GM06990 (cell line): ENCODE data around the gene CD101.

Experiments used
- DNase-seq: peaks from one replicate; pipeline ENCODE4 v3.0.0-alpha.2; 2011; ENCODE audit not compliant: insufficient read length; ENCODE audit errors: extremely low read depth
- H3K27me3 ChIP-seq: replicated peaks from 2 replicates; pipeline ENCODE4 v1.6.0; 2011; ENCODE audit warnings: low read length; ENCODE audit not compliant: control insufficient read depth, insufficient read depth
- H3K36me3 ChIP-seq: 2 replicates; pipeline ENCODE4 v1.5.1; 2011; ENCODE audit warnings: low read length; ENCODE audit not compliant: control insufficient read depth, insufficient read depth
- H3K4me3 ChIP-seq: replicated peaks from 2 replicates; pipeline ENCODE4 v1.5.1; 2011; ENCODE audit warnings: low read depth, mild to moderate bottlenecking, control low read depth, low read length
- TF ChIP-seq, protein P1 (sequence below): IDR thresholded peaks from 2 replicates; pipeline ENCODE4 v1.5.1; 2011; ENCODE audit warnings: low read length, control low read depth, mild to moderate bottlenecking, inconsistent platforms; ENCODE audit not compliant: insufficient read depth, poor library complexity, severe bottlenecking

CD101 gene

DNA sequence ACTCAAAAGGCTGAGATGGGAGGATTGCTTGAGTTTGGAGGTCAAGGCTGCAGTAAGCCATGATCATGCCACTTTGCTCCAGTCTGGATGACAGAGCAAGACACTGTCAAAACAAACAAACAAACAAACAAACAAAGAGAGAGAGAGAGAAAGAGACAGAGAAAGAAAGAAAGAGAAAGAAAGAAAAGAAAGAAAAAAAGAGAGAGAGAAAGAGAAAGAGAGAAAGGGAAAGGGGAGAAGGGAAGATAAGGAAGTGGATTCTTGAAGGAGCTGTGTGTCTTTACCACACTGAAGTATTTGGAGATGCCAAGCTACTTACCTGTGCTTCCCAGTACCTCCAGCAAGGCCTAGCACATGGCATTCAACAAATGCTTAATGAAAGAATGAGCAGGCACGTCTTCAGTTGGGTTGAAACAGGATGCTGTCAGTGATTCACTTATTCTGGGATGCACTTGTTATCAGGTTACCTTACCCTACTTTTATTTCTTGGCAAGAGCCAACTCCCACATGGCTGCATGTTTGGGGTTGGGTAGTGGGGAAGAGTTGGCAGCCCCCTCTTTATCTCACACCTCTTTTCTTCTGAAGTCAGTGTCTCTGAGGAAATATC is 28.8 kb downstream of the CD101 start:
- TF ChIP-seq, protein P1, sequence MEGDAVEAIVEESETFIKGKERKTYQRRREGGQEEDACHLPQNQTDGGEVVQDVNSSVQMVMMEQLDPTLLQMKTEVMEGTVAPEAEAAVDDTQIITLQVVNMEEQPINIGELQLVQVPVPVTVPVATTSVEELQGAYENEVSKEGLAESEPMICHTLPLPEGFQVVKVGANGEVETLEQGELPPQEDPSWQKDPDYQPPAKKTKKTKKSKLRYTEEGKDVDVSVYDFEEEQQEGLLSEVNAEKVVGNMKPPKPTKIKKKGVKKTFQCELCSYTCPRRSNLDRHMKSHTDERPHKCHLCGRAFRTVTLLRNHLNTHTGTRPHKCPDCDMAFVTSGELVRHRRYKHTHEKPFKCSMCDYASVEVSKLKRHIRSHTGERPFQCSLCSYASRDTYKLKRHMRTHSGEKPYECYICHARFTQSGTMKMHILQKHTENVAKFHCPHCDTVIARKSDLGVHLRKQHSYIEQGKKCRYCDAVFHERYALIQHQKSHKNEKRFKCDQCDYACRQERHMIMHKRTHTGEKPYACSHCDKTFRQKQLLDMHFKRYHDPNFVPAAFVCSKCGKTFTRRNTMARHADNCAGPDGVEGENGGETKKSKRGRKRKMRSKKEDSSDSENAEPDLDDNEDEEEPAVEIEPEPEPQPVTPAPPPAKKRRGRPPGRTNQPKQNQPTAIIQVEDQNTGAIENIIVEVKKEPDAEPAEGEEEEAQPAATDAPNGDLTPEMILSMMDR: no peak
- no peak overlapping the region for H3K4me3 ChIP-seq
- no peaks in the 10 kb centered on the region for H3K27me3 ChIP-seq
- DNase-seq: no peak
- no peaks in the 10 kb centered on the region for H3K36me3 ChIP-seq

DNA sequence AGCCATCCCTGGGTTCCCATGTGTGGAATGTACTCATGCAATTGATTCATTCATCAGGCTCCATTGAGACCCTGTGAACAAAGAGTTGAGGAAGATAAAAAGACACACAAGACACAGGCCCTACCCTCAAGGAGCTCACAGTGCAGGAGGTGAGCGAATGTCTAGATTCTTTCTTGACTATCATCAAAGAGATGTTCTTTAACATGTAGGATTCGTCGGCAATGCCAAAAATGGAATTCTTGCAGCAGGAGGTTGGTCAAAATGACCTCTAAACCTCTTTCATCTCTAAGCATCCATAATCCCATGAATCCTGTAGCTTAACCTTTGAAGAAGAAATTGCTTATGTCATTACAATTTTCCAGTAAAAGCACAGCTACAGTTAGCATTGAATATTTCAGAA is 30.7 kb downstream of the CD101 start:
- no peak for DNase-seq
- Histone ChIP-seq H3K27me3 (no peaks in the 10 kb centered on the region), H3K36me3 (no peaks in the 10 kb centered on the region), H3K4me3 (no peak overlapping the region)
- TF ChIP-seq, protein P1: no peak

DNA sequence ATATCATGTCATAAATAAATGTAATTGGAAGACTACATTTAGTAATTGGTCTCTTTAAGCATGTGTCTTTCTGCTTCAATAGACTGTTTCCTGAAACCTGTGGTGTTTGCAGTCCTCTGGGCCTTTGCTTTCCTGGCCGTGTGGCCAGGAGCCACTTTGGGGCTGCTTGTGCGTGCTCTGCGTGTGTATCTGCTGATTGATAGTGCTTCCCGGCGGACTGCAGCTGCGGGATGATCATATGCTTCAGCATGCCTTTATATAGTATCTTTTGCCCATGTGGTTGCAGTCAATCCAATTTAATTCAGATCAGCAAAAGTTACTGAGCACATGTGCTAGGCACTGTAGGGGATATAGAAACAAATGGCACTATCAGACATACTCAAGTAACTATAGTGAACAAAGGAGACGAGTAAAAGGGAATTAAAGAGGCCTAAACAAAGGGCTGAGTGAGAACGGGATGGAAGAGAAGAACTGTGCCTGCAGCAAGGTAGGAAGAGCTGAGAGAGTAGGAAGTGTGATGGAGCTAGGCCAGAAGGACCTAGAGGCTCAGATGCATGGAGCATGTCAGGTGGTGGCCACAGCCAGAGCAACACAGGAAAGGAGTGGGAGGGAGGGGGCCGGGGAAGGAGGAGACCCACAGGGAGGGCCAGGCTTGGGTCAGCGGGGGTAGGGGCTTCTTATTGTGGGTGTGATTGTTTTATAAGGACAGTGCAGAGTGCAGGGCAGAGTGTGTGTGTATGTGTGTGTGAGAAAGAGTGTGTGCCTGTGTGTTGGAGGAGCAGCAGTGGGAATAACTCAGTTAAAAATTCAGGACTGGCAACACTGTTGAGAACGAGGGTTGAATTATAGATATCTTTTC is 31.4 kb downstream of the CD101 start:
- no peak for DNase-seq
- Histone ChIP-seq H3K4me3 (no peak overlapping the region), H3K36me3 (no peaks in the 10 kb centered on the region), H3K27me3 (no peaks in the 10 kb centered on the region)
- TF ChIP-seq, protein P1: no peak

DNA sequence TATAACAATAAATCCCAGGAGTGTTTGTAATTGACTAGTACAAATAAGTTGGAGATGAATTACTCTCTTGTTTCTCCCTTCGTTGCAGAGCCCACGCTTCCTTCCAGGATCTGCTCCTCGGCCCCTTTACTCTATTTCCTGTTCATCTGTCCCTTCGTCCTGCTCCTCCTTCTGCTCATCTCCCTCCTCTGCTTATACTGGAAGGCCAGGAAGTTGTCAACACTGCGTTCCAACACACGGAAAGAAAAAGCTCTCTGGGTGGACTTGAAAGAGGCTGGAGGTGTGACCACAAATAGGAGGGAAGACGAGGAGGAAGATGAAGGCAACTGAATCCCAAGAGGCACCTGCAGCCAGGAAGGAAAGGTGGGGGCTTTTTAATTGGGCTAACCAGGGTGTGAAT is 32.2 kb downstream of the CD101 start:
- DNase-seq: no peak
- Histone ChIP-seq H3K36me3 (no peaks in the 10 kb centered on the region), H3K4me3 (no peak overlapping the region), H3K27me3 (no peaks in the 10 kb centered on the region)
- TF ChIP-seq, protein P1: no peak

DNA sequence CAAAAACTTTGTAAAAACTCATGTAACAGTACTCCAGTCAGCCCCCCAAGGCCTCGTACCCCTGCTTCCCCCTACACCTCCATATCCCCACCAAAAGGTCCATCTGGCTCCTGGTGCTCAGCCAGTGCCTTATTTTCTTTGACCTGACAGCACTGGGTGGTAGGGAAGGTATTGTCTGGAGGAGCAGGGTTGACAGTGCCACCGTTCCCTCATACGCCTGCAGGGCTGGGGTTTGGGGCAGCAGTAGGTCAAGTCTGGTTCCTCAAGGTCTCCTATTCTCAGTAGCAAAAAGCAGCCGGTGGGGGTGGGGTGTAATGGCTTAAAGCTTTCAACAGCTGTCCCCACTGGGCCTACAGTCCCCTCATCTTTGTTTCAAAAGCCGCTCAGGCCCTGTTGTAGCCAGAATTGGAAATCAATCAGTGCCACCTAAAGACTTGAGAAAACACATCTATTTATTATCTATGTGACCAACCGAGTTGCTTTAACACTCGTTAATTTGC is 33.3 kb downstream of the CD101 start:
- no peak overlapping the region for H3K4me3 ChIP-seq

More for the DNA sequence above, 33.3 kb downstream of the CD101 start:
- TF ChIP-seq, protein P1: no peak
- no peak for DNase-seq
- Histone ChIP-seq H3K27me3 (no peaks in the 10 kb centered on the region), H3K36me3 (no peaks in the 10 kb centered on the region)
